OCI-LY1 (cell line): Measurements from ENCODE around the gene RAN.

Experiments used
- EZH2 ChIP-seq: fragments of 200-600 bp; sonication (generic), shearing (Covaris generic); IDR thresholded peaks from 2 replicates; pipeline ENCODE4 v1.8.0; 2017; ENCODE audit warnings: borderline replicate concordance, mixed run types, mild to moderate bottlenecking, antibody characterized with exemption, low read length, moderate library complexity, mixed read lengths
- TF ChIP-seq, protein P1 (sequence below): fragments of 200-600 bp; sonication (generic), shearing (Covaris generic); IDR thresholded peaks from 2 replicates; pipeline ENCODE4 v1.5.1; 2017; ENCODE audit warnings: mild to moderate bottlenecking, antibody characterized with exemption, low read length, moderate library complexity, mixed read lengths

DNA sequence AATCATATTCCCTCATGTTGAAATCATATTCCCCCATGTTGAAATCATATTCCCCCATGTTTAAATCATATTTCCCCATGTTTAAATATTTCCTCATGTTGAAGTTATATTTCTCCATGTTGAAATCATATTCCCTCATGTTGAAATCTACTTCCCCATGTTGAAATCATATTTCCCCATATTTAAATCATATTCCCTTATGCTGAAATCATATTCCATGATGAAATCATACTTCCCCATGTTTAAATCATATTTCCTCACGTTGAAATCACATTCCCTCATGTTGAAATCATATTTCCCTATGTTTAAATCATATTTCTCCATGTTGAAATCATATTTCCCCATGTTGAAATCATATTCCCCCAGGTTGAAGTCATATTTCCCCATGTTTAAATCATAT is 47.2 kb downstream of the RAN start:
- TF ChIP-seq, protein P1, sequence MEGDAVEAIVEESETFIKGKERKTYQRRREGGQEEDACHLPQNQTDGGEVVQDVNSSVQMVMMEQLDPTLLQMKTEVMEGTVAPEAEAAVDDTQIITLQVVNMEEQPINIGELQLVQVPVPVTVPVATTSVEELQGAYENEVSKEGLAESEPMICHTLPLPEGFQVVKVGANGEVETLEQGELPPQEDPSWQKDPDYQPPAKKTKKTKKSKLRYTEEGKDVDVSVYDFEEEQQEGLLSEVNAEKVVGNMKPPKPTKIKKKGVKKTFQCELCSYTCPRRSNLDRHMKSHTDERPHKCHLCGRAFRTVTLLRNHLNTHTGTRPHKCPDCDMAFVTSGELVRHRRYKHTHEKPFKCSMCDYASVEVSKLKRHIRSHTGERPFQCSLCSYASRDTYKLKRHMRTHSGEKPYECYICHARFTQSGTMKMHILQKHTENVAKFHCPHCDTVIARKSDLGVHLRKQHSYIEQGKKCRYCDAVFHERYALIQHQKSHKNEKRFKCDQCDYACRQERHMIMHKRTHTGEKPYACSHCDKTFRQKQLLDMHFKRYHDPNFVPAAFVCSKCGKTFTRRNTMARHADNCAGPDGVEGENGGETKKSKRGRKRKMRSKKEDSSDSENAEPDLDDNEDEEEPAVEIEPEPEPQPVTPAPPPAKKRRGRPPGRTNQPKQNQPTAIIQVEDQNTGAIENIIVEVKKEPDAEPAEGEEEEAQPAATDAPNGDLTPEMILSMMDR, result no peak
- TF ChIP-seq EZH2, result no peak
